ENCODE results near the gene TULP1.

TULP1 gene

GRCh38 chr6:35490821-35491557 lies 21.7 kb downstream of the TULP1 start:
- no peak for DNase-seq (ENCODE audit: low read depth)
- H3K4me3 ChIP-seq (ENCODE audit: control insufficient read depth, low read depth, low read length): no peak overlapping the region
- TF ChIP-seq, protein P1, sequence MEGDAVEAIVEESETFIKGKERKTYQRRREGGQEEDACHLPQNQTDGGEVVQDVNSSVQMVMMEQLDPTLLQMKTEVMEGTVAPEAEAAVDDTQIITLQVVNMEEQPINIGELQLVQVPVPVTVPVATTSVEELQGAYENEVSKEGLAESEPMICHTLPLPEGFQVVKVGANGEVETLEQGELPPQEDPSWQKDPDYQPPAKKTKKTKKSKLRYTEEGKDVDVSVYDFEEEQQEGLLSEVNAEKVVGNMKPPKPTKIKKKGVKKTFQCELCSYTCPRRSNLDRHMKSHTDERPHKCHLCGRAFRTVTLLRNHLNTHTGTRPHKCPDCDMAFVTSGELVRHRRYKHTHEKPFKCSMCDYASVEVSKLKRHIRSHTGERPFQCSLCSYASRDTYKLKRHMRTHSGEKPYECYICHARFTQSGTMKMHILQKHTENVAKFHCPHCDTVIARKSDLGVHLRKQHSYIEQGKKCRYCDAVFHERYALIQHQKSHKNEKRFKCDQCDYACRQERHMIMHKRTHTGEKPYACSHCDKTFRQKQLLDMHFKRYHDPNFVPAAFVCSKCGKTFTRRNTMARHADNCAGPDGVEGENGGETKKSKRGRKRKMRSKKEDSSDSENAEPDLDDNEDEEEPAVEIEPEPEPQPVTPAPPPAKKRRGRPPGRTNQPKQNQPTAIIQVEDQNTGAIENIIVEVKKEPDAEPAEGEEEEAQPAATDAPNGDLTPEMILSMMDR (conservative IDR thresholded peaks at IDR 0.05; ENCODE audit: control insufficient read depth, insufficient read depth, low read depth, low read length): no peak

GRCh38 chr6:35489995-35490791 lies 22.5 kb downstream of the TULP1 start:
- H3K4me3 ChIP-seq (ENCODE audit: control insufficient read depth, low read depth, low read length): no peak overlapping the region
- DNase-seq (ENCODE audit: low read depth): peak; percentile 47
- TF ChIP-seq, protein P1 (conservative IDR thresholded peaks at IDR 0.05; ENCODE audit: control insufficient read depth, insufficient read depth, low read depth, low read length): no peak

- no peak overlapping the region for H3K4me3 ChIP-seq (ENCODE audit: control insufficient read depth, low read depth, low read length)
- DNase-seq (ENCODE audit: low read depth): no peak
- TF ChIP-seq, protein P1 (conservative IDR thresholded peaks at IDR 0.05; ENCODE audit: control insufficient read depth, insufficient read depth, low read depth, low read length): no peak
Measured at GRCh38 chr6:35489066-35489465, 23.6 kb downstream of the TULP1 start.

GRCh38 chr6:35488517-35488862 lies 24.2 kb downstream of the TULP1 start:
- DNase-seq (ENCODE audit: low read depth): no peak
- TF ChIP-seq, protein P1 (conservative IDR thresholded peaks at IDR 0.05; ENCODE audit: control insufficient read depth, insufficient read depth, low read depth, low read length): no peak
- H3K4me3 ChIP-seq (ENCODE audit: control insufficient read depth, low read depth, low read length): no peak overlapping the region

GRCh38 chr6:35487658-35488516 lies 24.8 kb downstream of the TULP1 start:
- DNase-seq (ENCODE audit: low read depth): no peak
- no peak overlapping the region for H3K4me3 ChIP-seq (ENCODE audit: control insufficient read depth, low read depth, low read length)
- TF ChIP-seq, protein P1 (conservative IDR thresholded peaks at IDR 0.05; ENCODE audit: control insufficient read depth, insufficient read depth, low read depth, low read length): no peak

Data from fibroblast of mammary gland (primary cell).